Liver (tissue), 3 donors: ENCODE data around the gene FAM25G.

ENCODE experiments used
- CTCF ChIP-seq: fragments of 150-350 bp; IDR thresholded peaks from 2 replicates; pipeline ENCODE4 v1.5.1; 2017; ENCODE audit warnings: improper control_type of control experiment, low read depth, low read length; ENCODE audit not compliant: missing input control
- HNF4A ChIP-seq, 2 donors: conservative IDR thresholded peaks; 2 replicates each; pipeline ENCODE4 v1.6.1; 2016; ENCODE audit warnings: antibody characterized with exemption in 2 of 2, mild to moderate bottlenecking in 2 of 2
- donor health status: healthy.
- donor health status: healthy.

- TF ChIP-seq CTCF = no peak
- TF ChIP-seq HNF4A (conservative IDR thresholded peaks at IDR 0.05) = no peak
Observed at GRCh38 chr10:47457528-47457820, 34.0 kb downstream of the FAM25G start.
